NCI-H2107 treated with DMSO at 0.1 percent for 48 hours (cell line): ENCODE data around the gene VWF.
"Not testable (repeated sequence)": the region's sequence is repeated elsewhere in the genome, so short reads cannot be mapped to it uniquely, and the experiment has no call there.

Source experiments
- DNase-seq: peaks from one replicate; lab custom pipeline; 2025; ENCODE audit not compliant: unreplicated experiment; lab: John Stamatoyannopoulos, UW

VWF gene

DNA sequence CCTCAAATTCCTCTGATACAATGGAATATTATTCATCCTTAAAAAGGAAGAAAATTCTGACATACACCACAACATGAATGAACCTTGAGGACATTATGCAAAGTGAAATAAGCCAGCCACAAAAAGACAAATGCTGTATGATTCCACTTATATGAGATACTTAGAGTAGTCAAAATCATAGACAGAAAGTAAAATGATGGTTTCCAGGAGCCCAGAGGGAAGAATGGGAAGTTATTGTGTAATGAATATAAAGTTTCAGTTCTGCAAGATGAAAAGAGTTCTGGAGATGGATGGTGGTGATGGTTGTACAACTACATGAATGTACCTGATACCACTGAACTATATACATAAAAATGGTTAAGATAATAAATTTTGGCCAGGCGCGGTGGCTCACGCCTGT, 18.3 kb downstream of the VWF start:
- DNase-seq = no peak

DNA sequence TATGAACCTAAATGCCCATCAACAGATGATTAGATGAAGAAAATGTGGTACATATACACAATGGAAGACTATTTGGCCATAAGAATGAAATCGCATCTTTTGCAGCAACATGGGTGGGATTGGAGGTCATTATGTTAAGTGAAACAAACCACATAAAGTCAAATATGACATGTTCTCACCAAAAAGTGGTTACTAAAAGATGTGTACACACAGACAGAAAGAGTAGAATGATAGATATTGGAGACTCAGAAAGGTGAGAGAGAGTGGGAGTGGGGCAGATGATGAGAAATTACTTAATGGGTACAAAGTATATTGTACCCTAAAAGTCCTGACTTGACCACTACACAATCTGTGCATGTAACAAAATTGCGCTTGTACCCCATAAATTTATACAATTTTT, 19.6 kb downstream of the VWF start:
- no peak for DNase-seq

DNA sequence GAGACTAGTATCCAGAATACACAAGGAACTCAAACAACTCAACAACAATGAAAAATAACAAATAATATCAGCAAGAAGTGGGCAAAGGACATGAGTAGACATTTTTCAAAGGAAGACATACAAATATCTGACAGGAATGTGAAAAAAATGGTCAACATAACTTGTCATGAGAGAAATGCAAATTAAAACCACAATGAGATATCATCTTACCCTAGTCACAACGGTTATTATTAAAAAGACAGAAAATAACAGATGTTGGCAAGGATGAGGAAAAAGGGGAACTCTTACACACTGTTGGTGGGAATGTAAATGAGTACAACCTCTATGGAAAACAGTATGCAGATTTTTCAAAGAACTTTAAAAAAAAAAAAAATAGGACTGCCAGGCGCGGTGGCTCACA, 20.4 kb downstream of the VWF start:
- peak; percentile 17 for DNase-seq

DNA sequence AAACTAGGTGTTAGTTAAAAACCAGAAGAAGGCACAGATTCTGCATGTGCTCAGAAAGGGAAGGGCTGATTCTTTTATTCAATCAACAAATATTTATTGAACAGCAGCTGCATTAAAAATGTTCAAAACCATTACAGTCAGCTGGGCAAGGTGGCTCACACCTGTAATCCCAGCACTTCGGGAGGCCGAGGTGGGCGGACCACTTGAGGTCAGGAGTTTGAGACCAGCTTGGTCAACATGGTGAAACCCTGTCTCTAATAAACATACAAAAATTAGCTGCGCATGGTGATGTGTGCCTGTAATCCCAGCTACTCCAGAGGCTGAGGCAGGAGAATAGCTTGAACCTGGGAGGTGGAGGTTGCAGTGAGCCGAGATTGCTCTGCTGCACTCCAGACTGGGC, 22.4 kb downstream of the VWF start:
- not testable (repeated sequence) for DNase-seq

DNA sequence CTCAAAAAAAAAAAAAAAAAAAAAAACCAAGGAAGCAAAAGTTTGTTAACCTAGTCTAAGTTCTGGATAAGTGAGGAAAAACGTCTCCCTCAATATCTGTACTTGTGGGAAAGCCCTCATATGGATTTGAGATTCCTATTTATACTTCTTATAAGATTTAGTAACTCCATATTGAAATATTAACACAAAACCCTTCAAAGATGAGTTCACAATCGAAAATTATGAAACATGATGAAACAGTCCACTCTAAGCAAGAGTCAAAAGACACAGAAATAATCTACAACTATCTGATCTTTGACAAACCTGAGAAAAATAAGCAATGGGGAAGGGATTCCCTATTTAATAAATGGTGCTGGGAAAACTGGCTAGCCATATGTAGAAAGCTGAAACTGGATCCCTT, 25.2 kb downstream of the VWF start:
- no peak for DNase-seq

DNA sequence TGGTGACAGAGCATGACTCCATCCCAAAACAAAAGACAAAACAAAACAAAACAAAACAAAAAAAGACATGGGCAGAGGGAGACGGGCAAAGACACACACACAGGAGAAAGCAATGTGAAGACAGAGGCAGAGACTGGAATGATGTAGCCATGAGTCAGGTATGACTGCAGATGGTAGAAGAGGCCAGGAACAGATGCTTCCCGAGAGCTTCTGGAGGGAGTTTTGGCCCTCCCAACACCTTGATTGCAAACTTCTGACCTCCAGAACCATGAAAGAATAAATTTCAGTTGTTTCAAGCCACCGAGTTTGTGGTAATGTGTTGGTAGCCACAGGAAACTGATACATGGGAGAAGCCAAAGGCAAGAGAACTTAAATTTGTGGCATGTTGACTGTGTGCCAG, 27.1 kb downstream of the VWF start:
- DNase-seq = no peak

DNA sequence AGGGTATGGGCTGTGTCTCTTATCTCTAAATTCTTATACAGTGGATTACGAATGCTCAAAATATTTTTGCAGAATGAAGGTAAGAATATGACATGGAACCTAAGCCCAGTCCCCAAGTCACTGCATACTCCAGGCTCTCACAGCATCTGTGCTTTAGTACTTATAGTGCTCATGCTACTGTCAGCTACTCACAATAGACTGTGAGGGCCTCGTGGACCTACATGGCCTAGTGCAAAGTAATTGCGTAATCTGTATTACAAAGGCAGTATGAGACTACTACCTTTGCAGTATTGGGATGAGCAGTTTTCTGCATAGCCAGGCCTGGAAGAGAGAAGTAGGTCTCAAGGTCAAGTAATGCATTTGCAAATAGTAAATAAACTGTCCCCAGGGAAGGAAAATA, 27.9 kb downstream of the VWF start:
- no peak for DNase-seq

DNA sequence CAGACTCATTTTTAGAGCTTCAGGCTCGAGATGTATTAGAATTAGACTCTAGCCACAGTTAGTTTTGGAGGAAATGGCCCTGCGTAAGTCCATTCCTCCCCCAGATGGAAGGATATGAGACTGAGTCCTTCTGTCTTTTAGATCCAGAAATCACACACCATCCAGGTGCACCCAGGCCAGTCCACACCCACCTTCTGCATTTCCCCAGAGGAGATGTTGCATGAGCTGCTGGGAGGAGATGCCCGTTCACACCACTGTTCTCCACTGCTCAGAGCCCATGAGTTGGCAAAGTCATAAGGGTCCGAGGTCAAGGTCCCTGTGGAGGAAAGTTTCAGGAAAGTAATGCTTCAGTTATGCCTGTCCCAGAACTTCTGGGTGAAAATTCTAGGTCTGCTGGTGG, 29.2 kb downstream of the VWF start:
- DNase-seq = no peak

DNA sequence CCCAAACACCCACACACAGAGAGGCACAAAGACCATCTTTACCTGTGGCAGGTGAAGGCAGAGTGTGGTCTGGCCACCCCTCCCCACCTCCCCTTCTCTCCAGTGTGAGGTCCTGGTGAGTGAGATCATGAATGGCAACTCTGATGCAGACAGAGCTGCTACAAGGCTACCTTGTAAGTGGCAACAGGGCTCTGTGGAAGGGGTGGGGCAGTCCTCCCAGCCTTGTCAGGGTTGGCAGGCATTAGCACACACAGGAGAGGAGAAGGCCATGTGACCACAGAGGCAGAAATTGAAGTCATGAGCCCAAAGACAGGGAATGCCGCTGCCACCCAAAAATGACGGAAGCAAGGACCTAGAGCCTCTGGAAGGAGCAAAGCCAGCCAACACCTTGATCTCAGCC, 30.7 kb downstream of the VWF start:
- no peak for DNase-seq

DNA sequence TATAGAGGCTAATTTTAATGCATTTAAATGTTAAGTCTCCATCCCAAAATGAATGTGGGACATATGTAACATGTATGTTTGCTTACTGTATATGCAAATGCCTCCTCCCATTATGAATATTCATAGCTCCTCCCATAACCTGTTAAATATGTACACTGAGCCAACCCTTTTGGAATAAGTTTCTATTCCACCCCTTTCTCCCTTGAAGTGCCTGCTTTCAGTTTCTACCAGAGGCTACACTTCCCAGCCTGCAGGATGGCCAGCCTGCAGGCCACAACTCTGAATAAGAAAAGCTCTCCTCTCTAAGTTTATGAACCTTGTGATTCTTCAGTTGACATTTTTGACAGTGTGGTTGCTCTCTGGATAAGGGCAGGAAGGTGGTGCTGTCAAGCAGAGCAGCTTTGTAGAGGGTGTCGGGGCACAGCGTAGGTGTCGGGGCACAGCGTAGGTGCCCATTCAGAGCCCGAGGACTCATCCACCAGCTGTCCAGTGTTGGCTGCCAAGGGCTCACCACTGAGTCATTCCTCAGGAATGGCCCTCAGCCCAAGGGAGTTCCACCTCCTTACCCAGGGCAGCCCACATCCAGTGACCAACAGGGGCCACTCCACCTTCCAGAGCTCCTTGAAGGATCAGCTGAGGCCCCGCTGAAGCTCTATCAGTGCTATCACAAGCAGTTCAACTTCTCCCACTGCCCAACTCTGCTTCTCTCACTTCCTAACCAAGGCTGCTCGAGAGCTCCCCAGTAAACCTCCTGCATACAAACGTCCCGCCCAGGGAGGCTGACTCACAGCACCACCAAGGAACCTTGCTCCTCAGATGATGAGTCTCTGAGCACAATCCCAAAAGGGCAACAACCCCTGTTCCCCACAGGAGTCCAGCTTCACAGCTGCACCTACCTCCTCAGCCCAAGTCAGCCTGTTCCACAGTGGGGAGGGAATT, 31.4 kb downstream of the VWF start:
- DNase-seq = no peak

DNA sequence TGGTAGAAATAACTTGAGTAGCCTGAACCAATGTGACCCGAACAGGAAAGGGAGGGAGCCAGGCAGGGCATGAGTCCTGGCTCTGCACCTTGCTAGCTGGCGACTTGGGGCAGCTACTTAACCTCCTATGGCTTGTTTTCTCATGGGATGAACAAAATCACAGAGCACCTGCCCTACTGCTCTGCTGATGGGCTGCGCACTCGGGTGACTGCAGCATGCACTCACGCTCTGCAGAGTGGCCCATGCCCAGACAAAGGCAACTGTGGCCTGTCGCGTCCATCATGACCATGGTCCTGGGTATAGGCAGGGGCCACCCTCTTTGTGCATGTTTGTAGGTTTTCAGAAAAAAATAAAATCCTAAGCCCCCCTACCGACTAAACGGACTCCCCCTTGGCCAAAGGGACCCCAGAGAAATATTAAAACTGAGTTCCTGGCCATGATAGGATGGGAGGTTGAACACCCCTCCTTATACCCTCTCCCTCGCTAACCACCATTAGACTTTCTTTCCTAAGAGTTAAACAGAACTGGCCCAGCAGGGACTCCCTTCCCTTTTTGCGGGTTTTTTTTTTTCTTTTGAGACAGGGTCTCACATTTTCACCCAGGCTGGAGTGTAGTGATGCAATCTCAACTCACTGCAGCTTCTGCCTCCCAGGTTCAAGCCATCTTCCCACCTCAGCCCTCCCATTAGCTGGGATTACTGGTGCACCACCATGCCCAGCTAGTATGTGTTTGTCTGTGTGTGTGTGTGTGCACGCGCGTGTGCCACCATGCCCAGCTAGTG, 32.5 kb downstream of the VWF start:
- DNase-seq = no peak

DNA sequence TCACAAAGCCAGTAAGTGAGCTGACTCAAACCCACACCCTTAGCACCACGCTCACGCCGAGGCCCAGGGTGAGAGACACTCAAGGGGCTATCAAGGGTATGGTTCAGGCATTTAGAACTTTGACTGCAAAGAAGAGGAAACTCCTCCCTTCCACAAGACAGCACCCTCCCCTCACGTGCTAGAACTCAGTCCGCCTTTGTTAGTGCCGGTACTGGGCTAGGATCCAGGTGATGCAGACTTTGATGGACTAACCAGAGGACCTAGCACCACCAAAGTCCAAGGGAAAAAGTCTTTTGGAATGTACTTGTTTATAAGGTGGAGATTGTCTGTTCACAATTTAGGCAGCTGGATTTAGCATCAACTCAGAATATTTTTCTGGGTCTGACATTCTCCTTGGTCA, 33.7 kb downstream of the VWF start:
- no peak for DNase-seq

DNA sequence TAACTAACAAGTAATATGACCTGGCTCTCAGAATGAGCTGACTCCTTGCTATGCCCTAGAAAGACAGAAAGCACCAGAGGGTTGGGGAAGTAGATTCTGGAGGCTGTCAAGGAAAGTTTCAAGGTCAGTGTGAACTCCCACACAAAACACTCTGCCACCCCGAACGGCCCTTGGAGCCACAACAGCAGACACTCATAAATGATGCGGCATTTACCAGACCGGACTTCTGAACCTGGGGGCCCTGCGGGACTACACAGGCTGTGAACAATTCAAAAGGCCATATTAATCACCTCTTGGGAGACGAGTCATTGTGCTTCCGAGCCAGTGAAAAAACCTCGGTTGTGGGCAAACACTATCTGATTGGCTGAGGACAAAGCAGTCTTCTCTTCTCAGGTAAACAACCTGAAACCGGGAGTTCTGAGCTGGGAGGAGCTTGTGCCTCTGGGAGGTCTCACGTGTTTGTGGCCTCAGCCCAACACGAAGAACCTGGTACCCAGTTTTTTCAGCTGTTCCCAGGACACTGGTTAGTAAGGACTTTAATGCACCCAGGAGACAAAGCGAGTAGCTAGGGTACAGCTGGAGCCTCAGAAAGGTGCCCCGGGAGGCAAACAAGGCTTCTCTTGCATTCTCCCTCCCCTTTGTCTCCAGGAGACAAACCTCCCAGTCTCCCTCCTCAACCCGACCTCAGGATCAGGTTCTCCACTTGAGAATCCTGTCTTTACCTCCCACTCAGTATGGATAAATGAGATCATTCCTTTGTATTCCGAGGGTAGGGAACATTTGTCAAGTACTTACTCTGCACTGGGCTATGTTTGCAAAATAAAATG, 35.3 kb downstream of the VWF start:
- DNase-seq = peak; percentile 100

DNA sequence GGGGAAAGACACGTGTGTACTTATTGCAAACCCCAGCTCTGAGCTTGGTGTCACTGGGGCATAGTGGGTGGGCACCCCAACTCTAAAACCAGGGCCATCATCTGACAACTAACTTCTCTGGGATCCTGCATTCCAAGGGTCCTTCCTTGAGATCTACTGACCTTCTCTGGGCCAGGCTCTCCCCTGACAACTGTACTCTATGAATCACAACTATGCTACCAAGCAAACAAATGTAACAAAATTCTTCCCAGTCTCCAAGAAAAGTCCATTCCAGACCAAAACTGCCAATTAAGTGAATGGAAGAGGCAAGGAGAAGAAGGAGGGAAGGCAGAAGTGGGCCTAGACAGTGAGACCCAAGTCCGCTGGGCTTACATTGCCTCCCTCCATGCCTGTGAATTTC, 38.2 kb downstream of the VWF start:
- DNase-seq = no peak

DNA sequence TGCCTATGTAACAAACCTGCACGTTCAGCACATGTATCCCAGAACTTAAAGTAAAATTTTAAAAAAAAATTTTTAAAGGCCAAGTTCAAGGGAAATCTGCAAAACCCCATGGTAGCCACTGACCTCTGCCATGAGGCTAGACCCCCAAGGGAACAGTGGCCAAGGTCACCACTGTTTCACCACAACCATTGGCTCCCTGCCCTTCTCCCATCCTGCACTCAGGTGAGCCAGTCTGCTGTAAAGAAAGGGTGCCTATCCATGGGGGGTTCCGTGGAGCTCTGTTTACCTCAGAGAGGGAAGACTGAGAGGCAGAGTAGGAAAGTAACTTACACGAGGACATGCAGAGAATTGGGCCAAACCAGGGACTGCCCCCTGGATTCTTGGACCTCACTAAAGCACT, 38.6 kb downstream of the VWF start:
- DNase-seq = no peak

DNA sequence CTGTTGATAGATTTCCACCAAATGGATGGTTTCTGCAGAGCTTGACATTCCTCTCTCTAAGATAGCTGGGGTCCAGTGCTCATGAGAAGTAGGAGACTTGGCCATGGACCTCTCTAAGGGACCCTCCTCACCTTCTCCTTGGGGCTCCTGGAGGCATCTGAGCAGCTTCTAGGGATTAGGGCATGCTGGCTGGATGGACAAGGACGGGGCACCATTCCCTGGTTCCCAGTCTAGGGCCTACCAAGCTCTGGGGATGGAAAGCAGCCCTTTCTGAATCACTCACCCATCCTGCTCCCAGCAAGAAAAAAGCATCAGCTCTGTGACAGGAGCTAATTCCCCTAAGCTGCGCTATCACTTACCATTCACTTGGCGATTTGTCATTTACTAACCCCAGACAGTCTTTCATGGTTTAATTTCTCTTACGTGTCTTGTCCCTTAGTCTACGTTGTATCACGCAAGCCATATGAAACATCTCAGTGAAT, 39.5 kb downstream of the VWF start:
- DNase-seq = no peak

DNA sequence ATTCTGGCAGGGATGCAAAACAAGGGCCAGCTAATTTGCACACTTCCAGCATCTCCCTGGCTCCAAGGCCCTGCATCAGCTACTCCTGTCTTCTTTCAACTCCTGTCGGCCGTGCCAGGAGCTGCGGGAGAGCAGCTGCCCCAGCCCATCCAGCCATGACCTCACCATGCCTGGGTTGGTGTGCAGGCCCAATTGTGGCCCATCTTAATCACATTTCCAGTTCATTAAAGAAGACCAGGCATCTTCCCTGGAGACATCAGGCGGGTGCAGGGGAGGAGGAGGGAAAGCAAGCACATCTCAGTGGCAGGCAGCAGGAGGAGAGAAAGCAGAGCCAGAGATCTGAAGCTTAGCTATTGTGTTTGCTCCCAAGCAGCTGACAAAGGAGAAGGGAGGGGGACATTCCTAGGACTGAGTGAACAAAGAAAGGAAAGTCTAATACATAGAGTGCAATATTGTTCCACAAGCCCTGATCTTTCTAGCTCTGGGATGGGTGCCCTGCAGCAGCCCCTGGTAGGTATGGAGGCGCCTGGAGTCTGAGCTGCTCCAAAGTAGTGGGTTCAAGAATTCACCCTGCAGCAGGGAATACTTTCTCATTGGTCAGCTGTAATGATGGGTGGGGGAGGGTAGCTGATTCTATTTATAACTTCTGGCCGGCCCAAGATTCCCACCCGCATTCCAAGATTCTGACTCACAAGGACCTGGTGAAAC, 40.1 kb downstream of the VWF start:
- DNase-seq = peak; percentile 36

DNA sequence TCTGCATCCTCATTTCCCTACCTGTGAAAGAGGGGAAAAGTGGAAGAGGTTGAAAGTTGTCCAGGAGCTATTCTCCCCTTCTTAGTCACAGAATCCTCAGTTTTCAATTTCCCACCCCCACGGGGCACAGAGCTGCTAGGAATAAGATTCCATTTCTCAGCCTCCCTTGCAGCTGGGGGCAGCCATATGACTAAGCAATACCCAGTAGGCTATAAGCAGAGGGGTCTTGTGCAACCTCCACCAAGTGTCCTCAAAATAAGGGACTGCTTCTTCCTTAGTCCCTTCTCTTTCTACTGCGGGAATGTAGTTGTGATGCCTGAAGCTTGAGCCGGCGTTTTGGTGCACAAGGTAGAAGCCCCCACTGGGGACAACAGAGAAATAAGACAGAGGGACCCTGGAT, 40.9 kb downstream of the VWF start:
- DNase-seq = no peak

DNA sequence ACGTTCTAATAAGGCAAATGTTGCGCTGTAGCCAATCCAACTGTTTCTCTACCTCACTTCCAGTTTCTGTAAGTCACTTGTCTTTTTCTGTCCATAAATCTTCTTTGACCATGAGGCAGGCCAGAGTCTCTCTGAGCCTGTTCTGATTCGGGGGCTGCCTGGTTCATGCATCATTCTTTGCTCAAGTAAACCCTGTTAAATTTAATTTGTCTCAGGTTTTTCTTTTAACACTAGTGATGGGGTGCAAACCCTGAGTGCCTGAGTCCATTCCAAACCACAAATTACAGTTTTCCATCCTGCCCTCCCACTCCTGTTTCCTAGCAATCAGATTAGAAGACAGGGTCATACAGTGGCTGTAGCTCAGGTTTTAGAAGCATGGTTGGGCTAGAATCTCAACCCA, 41.9 kb downstream of the VWF start:
- DNase-seq = no peak

DNA sequence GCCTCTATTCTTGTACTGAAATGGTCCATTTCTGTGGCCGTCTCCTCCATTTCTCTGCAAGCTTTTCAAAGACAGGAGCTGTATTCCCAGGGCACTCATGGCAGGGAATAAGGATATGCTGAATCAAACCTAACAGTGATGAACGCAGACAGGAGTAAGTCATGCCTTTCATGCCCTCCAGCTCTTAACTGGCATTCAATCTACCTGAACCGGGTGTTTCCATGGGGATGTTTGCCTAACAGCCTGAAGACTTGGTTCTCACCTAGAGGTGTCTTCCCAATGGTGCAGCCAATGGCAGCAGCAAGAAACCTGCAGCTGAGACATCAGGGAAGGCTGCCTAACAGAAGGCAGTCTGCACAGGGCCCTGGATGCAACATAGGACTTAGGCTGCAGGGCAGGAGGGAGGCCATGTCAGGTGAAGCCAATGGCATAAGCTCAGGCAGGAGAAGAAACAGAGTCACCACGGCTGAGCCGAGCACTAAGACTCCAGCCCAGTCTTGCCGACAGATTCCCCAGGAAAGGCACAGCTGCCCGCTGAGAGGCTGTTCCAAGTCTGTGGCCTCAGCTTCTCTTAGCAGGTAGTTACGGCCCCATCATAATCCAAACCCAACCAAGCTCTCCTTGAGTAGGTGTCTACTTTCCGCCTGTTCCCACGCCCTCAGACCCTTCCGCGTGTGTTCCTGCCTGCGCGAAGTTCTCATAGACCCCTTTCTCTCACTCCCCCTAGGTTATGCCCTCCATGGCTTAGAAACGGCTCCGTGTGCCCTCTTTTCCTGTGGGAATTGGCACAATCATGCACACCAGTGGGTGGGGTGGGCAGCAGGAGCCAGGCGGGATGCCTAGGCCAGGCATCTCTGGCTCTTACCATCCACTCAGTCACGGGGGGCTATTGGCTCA, 44.1 kb downstream of the VWF start:
- no peak for DNase-seq
